K562 (cell line): ENCODE results near the gene CREB3L1. TPM values are rescaled to one million over a fixed set of nuclear protein-coding genes. Genes with fewer than 3 reads are reported as not detected.
A peak's percentile ranks its signal among the peaks of the same experiment; 100 is the strongest.

ENCODE experiments used
- CBX2 ChIP-seq: fragments of 200-600 bp; sonication (generic); IDR thresholded peaks from one replicate; pipeline ENCODE4 v1.6.1; 2012; ENCODE audit warnings: mild to moderate bottlenecking, low read length, inconsistent platforms; ENCODE audit not compliant: insufficient read depth, poor library complexity, severe bottlenecking
- GTF2B ChIP-seq: IDR thresholded peaks from 2 replicates; pipeline ENCODE4 v1.6.1; 2011; ENCODE audit not compliant: insufficient read length; ENCODE audit errors: extremely low read depth
- MCM7 ChIP-seq, 2 experiments: fragments of 450-650 bp; IDR thresholded peaks; 2 replicates each; pipeline ENCODE4 v1.6.1; 2016 to 2018
- MYNN ChIP-seq, 2 experiments: sonication (generic); formaldehyde crosslinking in 1 of 2; IDR thresholded peaks; 2 replicates each; pipeline versions ENCODE4 v1.5.0 to v1.6.1; 2016 to 2020; ENCODE audit warnings: antibody characterized with exemption in 1 of 2, missing genetic modification reagents in 1 of 2
- POU5F1 ChIP-seq: fragments of 150-350 bp; IDR thresholded peaks from 2 replicates; pipeline ENCODE4 v1.6.1; 2014; ENCODE audit warnings: borderline replicate concordance, low read length, low read depth, mild to moderate bottlenecking; ENCODE audit not compliant: partially characterized antibody
- RAD51 ChIP-seq: fragments of 450-650 bp; IDR thresholded peaks from 2 replicates; pipeline ENCODE4 v1.7.1; 2016; ENCODE audit warnings: low read depth, mild to moderate bottlenecking, borderline replicate concordance
- SIN3A ChIP-seq, 2 experiments: fragments of 150-350 bp in 1 of 2; IDR thresholded peaks; 2 replicates each; pipeline ENCODE4 v1.6.1; 2011 to 2016; ENCODE audit warnings: borderline replicate concordance in 2 of 2, low read depth in 2 of 2, low read length in 2 of 2, mild to moderate bottlenecking in 2 of 2, moderate library complexity in 2 of 2; ENCODE audit not compliant: control insufficient read depth in 1 of 2
- SMARCC2 ChIP-seq: fragments of 450-650 bp; IDR thresholded peaks from 2 replicates; pipeline ENCODE4 v1.6.1; 2017; ENCODE audit warnings: antibody characterized with exemption, moderate library complexity, mild to moderate bottlenecking, low read depth
- SUPT5H ChIP-seq: fragments of 450-650 bp; IDR thresholded peaks from 2 replicates; pipeline ENCODE4 v1.6.1; 2016
- ZBTB40 ChIP-seq, 2 experiments: fragments of 450-650 bp in 1 of 2; sonication (generic) in 1 of 2; formaldehyde crosslinking in 1 of 2; IDR thresholded peaks; 2 replicates each; pipeline versions ENCODE4 v1.7.1 to v1.9.0; 2016 to 2022; ENCODE audit warnings: inconsistent platforms in 1 of 2, mild to moderate bottlenecking in 1 of 2, missing genetic modification reagents in 1 of 2
- ZNF511 ChIP-seq: sonication (generic); formaldehyde crosslinking; IDR thresholded peaks from 2 replicates; pipeline ENCODE4 v1.8.0; 2022; ENCODE audit warnings: mild to moderate bottlenecking, missing genetic modification reagents
- polyA plus RNA-seq, 8 experiments: library from polyadenylated mRNA; depleted of rRNA in 4 of 8; stranded (reverse) in 5 of 8; unstranded in 3 of 8; fragments of >200 nt; fragmentation: Nextera tagmentation in 2 of 8; fragmentation: Illumina TruSeq in 1 of 8; extraction: Ambion mirVana in 2 of 8; extraction: Trizol in 1 of 8; gene quantifications; 2 replicates each; pipeline versions ENCODE4 v1.2.1 to v1.2.3, GENCODE V29; 2011 to 2014; ENCODE audit warnings: inconsistent platforms in 1 of 8, missing spikeins in 1 of 8
- total RNA-seq, 7 experiments: library from RNA; depleted of rRNA in 6 of 7; stranded (reverse); fragments of >200 nt in 6 of 7; fragmentation: Illumina TruSeq in 2 of 7; extraction: Trizol in 2 of 7; gene quantifications; 2 replicates each; pipeline versions ENCODE4 v1.2.1 to v1.2.3, GENCODE V29; 2011 to 2021; ENCODE audit warnings: low replicate concordance in 1 of 7
- TF ChIP-seq, protein P1 (sequence below): fragments of 250-450 bp; sonication (Bioruptor Pico); IDR thresholded peaks from 2 replicates; pipeline ENCODE4 v1.4.0; 2020; ENCODE audit warnings: mild to moderate bottlenecking

Gene CREB3L1
- total and polyA plus RNA-seq, 9 of the 15 experiments (the other 6 are each of a cell fraction or from before 2014, with no cell fraction given) = 1.2 to 27.6 (median 3.7) TPM

GRCh38 chr11:46352063-46352841 is 74.8 kb downstream of the CREB3L1 start (continued):
- no peak for TF ChIP-seq ZNF511 (CRISPR knock-in tag)
- TF ChIP-seq POU5F1 = no peak
- TF ChIP-seq, protein P1, sequence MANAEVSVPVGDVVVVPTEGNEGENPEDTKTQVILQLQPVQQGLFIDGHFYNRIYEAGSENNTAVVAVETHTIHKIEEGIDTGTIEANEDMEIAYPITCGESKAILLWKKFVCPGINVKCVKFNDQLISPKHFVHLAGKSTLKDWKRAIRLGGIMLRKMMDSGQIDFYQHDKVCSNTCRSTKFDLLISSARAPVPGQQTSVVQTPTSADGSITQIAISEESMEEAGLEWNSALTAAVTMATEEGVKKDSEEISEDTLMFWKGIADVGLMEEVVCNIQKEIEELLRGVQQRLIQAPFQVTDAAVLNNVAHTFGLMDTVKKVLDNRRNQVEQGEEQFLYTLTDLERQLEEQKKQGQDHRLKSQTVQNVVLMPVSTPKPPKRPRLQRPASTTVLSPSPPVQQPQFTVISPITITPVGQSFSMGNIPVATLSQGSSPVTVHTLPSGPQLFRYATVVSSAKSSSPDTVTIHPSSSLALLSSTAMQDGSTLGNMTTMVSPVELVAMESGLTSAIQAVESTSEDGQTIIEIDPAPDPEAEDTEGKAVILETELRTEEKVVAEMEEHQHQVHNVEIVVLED (CRISPR knock-in tag) = no peak
- TF ChIP-seq SUPT5H = no peak
- no peak for TF ChIP-seq GTF2B
- no peak for TF ChIP-seq CBX2
- TF ChIP-seq MYNN (IDR thresholded peaks at IDR 0.05) = no peak
- TF ChIP-seq MYNN (CRISPR knock-in tag; IDR thresholded peaks at IDR 0.05) = no peak
- no peak for TF ChIP-seq MCM7 (IDR thresholded peaks at IDR 0.05)
- TF ChIP-seq SIN3A (IDR thresholded peaks at IDR 0.05; ENCODE audit: borderline replicate concordance in 2 of 2, control insufficient read depth in 1 of 2, low read depth in 2 of 2, low read length in 2 of 2) = no peak
- TF ChIP-seq ZBTB40 (IDR thresholded peaks at IDR 0.05) = peak; percentile 75
- no peak for TF ChIP-seq ZBTB40 (CRISPR knock-in tag; IDR thresholded peaks at IDR 0.05)
- TF ChIP-seq SMARCC2 = no peak
- no peak for TF ChIP-seq RAD51
